ENCODE results near the gene GANAB.
"Not testable (repeated sequence)": the region's sequence is repeated elsewhere in the genome, so short reads cannot be mapped to it uniquely, and the experiment has no call there.

The GANAB gene

DNA sequence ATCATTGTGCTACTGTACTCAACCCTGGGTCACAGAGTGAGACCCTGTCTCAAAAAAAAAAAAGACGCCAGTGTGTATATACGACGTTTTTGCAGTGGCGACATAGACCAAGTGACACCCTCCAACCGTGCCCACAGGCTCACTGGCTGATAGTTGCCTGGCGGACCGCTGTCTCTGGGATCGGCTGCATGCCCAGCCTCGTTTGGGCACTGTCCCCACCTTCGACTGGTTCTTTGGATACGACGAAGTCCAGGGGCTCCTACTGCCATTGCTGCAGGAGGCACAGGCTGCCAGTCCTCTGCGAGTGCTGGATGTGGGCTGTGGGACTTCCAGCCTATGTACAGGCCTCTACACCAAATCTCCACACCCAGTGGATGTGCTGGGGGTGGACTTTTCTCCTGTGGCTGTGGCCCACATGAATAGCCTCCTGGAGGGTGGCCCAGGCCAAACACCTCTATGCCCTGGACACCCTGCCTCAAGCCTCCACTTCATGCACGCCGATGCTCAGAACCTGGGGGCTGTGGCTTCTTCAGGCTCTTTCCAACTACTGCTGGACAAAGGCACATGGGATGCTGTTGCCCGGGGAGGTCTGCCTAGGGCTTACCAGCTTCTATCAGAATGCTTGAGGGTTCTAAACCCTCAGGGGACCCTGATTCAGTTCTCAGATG lies 20.0 kb upstream of the GANAB start:
- no peak for DNase-seq

GRCh38 chr11:62665599-62666258 lies 19.3 kb upstream of the GANAB start:
- DNase-seq, result no peak

- DNase-seq, result peak; percentile 94
These were observed 18.7 kb upstream of the GANAB start, which contains the start of the genes C11orf98 and CSKMT for GRCh38 chr11:62665075-62665598. Gene C11orf98, minus strand, starts transcription at chr11:62665210. Its CDS starts 41 bp downstream, at chr11:62665169. Gene CSKMT, plus strand, starts transcription at chr11:62665312. Its CDS starts 568 bp downstream, at chr11:62665880.

- peak; percentile 54 for DNase-seq
These were observed 18.1 kb upstream of the GANAB start for GRCh38 chr11:62664405-62665074.

DNA sequence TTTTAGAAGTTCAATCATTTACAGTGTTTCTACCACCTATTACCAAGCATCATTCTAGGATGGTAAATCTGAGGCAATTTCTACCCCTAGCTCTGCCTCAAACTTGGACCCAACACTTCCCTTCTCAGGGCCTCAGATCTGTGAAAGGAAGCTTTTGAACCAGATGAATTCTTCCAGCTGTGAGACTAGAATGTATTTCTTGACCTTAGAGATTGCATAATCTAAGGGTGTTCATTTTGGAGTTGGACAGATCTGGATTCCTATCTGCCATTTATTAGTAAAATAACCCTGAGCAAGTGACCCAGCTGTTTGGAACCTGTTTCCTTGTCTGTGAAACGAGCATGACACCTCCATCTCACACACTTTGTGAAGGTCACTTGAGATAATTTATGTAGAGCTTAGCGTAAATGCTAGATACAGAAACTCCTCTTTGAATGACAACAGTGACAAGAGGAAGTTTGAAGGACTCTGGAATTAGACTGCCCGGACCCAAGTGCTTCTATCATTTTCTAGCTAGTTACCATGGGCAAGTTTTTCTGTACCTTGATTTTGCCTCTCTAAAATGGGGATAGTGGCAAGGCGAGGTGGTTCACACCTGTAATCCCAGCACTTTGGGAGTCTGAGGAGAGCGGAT lies 10.5 kb upstream of the GANAB start:
- no peak for DNase-seq

- DNase-seq, result no peak
These were observed 7.9 kb upstream of the GANAB start for GRCh38 chr11:62654297-62654696.

GRCh38 chr11:62652161-62653006 lies 6.0 kb upstream of the GANAB start:
- DNase-seq, result no peak

DNA sequence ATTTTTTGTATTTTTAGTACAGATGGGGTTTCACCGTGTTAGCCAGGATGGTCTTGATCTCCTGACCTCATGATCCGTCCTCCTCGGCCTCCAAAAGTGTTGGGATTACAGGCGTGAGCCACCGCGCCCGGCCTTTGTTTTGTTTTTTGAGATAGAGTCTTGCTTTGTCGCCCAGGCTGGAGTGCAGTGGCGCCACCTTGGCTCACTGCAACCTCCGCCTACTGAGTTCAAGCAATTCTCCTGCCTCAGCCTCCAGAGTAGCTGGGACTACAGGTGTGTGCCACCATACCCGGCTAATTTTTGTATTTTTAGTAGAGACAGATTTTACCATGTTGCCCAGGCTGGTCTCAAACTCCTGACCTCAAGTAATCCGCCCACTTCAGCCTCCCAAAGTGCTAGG lies 3.9 kb upstream of the GANAB start:
- DNase-seq, result not testable (repeated sequence)

- DNase-seq, result no peak
These were observed 3.1 kb upstream of the GANAB start for GRCh38 chr11:62649486-62649885.

GRCh38 chr11:62648967-62649364 lies 2.6 kb upstream of the GANAB start:
- DNase-seq, result no peak

DNA sequence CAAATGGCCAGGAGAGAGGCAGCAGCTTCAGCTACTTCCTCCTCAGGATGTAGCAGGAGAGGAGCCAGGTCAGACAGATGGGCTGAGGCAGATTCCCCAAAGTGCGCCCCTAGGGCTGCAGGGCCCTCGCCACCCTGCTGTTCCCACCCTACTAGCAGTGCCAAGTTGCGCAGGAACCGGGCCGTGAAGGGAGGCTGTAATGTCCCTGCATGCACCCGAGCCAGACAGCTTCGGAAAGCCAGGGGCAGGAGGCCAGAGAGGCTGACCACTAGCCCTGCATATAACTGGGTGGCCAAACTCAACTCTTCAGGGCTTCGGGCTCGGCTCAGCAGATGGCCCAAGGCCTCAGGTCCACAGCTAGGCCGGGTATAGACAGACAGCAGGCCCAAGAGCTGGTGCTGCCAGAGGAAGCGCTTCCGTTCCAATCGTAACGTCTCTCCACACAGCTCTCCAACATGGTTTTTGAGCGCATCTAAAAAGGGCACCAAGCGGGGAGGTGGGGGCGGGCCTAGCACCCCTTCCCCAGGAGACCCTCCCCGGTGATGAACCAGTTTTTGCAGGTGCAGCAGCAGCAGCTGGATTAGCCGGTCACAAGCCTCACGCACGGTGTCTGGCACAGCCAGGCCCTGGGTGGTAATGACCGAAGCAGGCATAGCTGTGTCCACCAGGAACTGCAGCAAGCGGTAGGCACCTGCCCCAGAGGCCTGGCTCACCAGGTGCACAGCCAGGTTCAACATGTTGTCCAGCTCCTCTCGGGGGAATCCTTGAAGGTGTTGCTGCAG lies 2.0 kb upstream of the GANAB start:
- DNase-seq, result no peak

DNA sequence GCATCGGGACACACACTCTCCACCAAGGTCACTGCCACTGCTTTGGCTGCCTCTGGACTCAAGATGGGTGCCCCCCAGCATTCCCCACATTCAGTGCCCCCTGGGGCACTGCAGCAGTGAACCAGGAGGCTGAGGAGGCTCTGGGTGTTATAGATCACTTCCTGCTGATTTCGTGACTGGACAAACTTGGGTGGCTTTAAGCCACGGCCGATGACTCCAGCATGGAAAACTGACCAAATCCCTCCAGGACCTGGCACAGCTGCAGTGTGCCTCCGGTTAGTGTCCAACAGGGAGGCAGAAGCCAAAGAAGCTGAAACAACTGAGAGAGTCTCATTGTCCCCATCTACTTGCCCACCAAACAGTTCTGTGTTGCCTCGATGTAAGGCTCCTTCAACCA lies 1.2 kb upstream of the GANAB start:
- no peak for DNase-seq

DNA sequence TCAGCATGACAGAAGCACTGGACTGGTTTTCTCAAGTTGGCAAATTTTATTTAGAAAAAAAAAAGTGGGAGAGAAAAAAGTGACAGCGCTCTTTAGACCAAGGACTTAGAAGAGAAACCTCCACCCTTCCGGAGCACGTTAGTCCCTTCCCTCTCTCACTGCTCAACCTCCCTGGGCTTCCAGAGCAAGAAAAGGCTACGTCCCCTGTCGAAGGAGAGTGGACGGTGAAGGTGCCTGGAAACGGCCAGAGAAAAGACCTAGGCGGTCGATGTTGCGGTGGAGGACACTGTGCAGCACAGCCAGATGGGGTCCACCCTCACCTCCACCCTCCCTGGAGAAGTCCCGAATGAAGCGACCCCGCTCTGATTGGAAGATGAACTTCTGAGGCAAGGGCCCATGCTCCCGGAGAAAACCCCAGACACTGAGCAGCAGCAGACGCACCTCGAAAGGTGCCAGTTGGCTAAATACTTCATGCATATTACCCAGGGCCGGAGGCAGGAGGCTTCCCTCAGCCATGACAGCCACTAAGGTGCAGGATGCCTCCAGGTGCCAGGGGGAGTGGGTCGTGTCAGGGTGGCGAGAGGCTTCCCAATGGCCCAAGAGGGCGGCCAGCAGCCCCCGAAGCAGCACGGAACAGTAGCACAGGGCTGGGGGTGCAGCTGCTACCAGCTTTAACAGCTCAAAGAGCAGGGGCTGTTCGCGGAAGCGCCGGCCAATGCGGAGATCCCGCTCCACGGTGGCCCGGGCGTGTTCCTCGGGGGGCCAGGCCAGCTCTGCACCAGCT lies 604 bp upstream of the GANAB start:
- DNase-seq, result no peak

GRCh38 chr11:62645671-62645945 lies 805 bp downstream of the GANAB start:
- peak; percentile 16 for DNase-seq

- DNase-seq, result no peak
These were observed 2.2 kb downstream of the GANAB start for GRCh38 chr11:62644220-62644619.

DNA sequence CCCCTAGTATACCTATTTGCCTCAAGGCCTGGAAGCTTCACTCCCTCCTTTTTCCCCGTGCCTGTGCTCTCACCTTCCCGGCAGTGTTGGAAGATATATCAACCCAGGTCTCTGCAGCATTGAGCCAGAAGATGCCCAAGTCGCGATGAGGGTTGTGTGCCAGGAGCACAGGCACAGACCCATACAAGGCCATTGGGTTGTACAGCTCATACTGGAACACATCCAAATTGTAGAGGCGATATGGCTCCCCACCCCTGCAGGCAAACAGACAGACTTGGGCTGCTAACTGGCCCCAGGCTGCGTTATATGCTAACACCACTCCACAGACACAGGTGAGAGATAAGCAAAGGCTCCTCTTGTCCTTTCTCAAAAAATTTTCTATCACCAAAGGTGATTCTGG lies 13.9 kb downstream of the GANAB start:
- no peak for DNase-seq

DNA sequence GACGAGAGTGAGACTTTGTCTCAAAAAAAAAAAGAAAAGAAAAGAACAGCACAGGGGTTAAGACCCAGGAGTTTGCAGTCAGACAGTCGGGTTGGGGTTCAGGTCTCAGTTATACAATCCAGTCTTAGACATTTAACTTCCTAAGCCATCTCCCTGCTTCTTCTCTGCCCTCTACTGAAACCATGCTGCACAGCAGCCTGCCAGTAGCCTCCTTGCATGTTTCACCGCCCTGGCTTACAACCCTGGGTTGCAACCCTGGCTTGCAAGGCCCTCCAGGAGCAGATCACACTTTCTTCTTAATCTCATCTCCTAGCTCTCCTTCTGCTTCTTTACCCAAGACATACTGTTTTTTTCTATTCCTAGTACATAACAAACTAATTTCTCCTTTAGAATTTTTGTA lies 18.7 kb downstream of the GANAB start:
- DNase-seq, result no peak

GRCh38 chr11:62622476-62623089 lies 23.8 kb downstream of the GANAB start:
- DNase-seq, result no peak

DNA sequence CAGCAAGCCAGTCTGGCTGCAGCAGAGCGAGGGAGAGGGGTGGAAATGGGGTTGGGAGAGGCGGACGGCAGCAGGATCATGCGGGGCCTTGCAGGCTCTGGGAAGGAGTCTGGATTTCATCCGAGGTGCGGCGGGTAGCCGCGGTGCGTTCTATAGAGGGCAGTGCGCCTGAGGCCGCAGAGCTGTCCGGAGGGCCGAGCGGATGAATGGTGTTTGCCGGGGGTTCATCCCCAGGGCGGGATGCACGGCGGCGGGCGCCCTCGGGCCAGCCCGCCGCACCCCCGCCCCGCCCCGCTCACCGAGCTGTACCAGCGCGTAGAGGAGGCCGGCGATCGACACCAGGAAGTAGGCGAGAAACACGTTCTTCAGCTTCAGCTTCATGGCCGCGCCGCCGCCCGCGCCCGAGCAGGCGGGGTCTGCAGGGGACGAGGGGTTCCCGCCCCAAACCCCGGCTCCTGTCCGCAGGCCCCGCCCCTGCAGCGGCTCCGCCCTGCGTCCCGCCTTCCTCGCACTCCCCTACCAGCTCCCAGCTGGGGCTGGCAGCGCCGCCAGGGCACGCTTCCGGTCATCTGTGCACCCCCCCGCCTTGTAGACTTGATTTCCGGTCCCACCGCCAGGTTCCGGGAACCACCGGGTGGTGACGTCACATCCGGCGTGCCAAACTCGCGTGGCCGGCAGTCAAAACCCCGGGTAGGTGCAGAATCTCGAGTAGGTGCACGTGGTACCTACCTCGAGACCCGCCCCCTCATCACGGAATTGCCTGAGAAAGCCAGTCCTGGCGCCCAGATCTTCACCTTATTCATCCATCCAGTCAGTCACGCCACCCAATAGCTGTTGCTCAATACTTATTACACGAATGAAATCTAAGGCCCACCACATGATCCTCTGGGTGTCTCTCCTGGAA lies 24.6 kb downstream of the GANAB start, which contains the start of gene B3GAT3:
Gene B3GAT3, minus strand, starts transcription at position 420 of the 904 bp plus-strand sequence. Its CDS starts 39 bp downstream, at position 381.
- DNase-seq, result peak; percentile 99

Data from EL (cell line).